K562 (cell line): ENCODE data around the gene UBE2L3. TPM values are rescaled to one million over a fixed set of nuclear protein-coding genes. Genes with fewer than 3 reads are reported as not detected.

ENCODE experiments used
- BRD9 ChIP-seq: fragments of 450-650 bp; IDR thresholded peaks from 2 replicates; pipeline ENCODE4 v1.6.1; 2018; ENCODE audit warnings: low read depth; ENCODE audit not compliant: partially characterized antibody
- CBX2 ChIP-seq: fragments of 200-600 bp; sonication (generic); IDR thresholded peaks from one replicate; pipeline ENCODE4 v1.6.1; 2012; ENCODE audit warnings: mild to moderate bottlenecking, low read length, inconsistent platforms; ENCODE audit not compliant: insufficient read depth, poor library complexity, severe bottlenecking
- CCAR2 ChIP-seq: fragments of 200-400 bp; formaldehyde crosslinking; IDR thresholded peaks from 2 replicates; pipeline ENCODE4 v1.6.1; 2017; ENCODE audit warnings: mild to moderate bottlenecking, low read depth, low read length
- EP400 ChIP-seq: fragments of 450-650 bp; IDR thresholded peaks from 2 replicates; pipeline ENCODE4 v1.6.1; 2017; ENCODE audit warnings: antibody characterized with exemption, mild to moderate bottlenecking, moderate library complexity
- MYBL2 ChIP-seq, 2 experiments: fragments of 450-650 bp in 1 of 2; sonication (generic) in 1 of 2; formaldehyde crosslinking in 1 of 2; IDR thresholded peaks; 2 replicates each; pipeline versions ENCODE4 v1.6.1 to v1.8.1; 2017 to 2022; ENCODE audit warnings: borderline replicate concordance in 1 of 2, inconsistent platforms in 1 of 2, low read depth in 1 of 2, mild to moderate bottlenecking in 1 of 2, missing genetic modification reagents in 1 of 2, moderate library complexity in 1 of 2
- NFATC3 ChIP-seq: fragments of 450-650 bp; IDR thresholded peaks from 2 replicates; pipeline ENCODE4 v1.6.1; 2017; ENCODE audit warnings: mild to moderate bottlenecking
- RBM17 ChIP-seq: fragments of 200-400 bp; formaldehyde crosslinking; IDR thresholded peaks from 2 replicates; pipeline ENCODE4 v1.6.1; 2017; ENCODE audit warnings: low read depth, mild to moderate bottlenecking, low read length, borderline replicate concordance
- SAFB2 ChIP-seq: fragments of 200-400 bp; formaldehyde crosslinking; IDR thresholded peaks from 2 replicates; pipeline ENCODE4 v1.6.1; 2018; ENCODE audit warnings: borderline replicate concordance, low read length, low read depth, moderate library complexity; ENCODE audit not compliant: severe bottlenecking
- SNRNP70 ChIP-seq: fragments of 200-400 bp; formaldehyde crosslinking; optimal IDR thresholded peaks from 2 replicates; pipeline ENCODE3; 2017; ENCODE audit warnings: low read depth, low read length
- SREBF2 ChIP-seq: sonication (generic); formaldehyde crosslinking; IDR thresholded peaks from 2 replicates; pipeline ENCODE4 v1.4.0; 2020; ENCODE audit warnings: mild to moderate bottlenecking, missing genetic modification reagents
- TRIM28 ChIP-seq: fragments of 450-650 bp; IDR thresholded peaks from 2 replicates; pipeline ENCODE4 v1.6.1; 2017
- ZFP1 ChIP-seq: fragments of 450-650 bp; formaldehyde crosslinking; IDR thresholded peaks from 2 replicates; pipeline ENCODE4 v1.4.0; 2020; ENCODE audit warnings: mild to moderate bottlenecking, mixed read lengths
- ZFPM2 ChIP-seq: fragments of 250-450 bp; sonication (Bioruptor Pico); IDR thresholded peaks from 2 replicates; pipeline ENCODE4 v1.5.1; 2022; ENCODE audit warnings: mild to moderate bottlenecking
- ZNF124 ChIP-seq: sonication (generic); formaldehyde crosslinking; IDR thresholded peaks from 2 replicates; pipeline ENCODE4 v1.8.1; 2022; ENCODE audit warnings: missing genetic modification reagents
- ZNF175 ChIP-seq: fragments of 200-800 bp; sonication (Bioruptor generic); IDR thresholded peaks from 2 replicates; pipeline ENCODE4 v1.6.1; 2016; ENCODE audit warnings: low read depth, mild to moderate bottlenecking, missing genetic modification characterization, missing compliant biosample characterization
- ZNF57 ChIP-seq: fragments of 450-650 bp; formaldehyde crosslinking; IDR thresholded peaks from 2 replicates; pipeline ENCODE4 v1.4.0; 2020; ENCODE audit warnings: mild to moderate bottlenecking, moderate library complexity
- polyA plus RNA-seq, 8 experiments: library from polyadenylated mRNA; depleted of rRNA in 4 of 8; stranded (reverse) in 5 of 8; unstranded in 3 of 8; fragments of >200 nt; fragmentation: Nextera tagmentation in 2 of 8; fragmentation: Illumina TruSeq in 1 of 8; extraction: Ambion mirVana in 2 of 8; extraction: Trizol in 1 of 8; gene quantifications; 2 replicates each; pipeline versions ENCODE4 v1.2.1 to v1.2.3, GENCODE V29; 2011 to 2014; ENCODE audit warnings: inconsistent platforms in 1 of 8, missing spikeins in 1 of 8
- total RNA-seq, 7 experiments: library from RNA; depleted of rRNA in 6 of 7; stranded (reverse); fragments of >200 nt in 6 of 7; fragmentation: Illumina TruSeq in 2 of 7; extraction: Trizol in 2 of 7; gene quantifications; 2 replicates each; pipeline versions ENCODE4 v1.2.1 to v1.2.3, GENCODE V29; 2011 to 2021; ENCODE audit warnings: low replicate concordance in 1 of 7
- TF ChIP-seq, protein P1 (sequence below): sonication (generic); formaldehyde crosslinking; IDR thresholded peaks from 2 replicates; pipeline ENCODE4 v1.8.0; 2022; ENCODE audit warnings: mild to moderate bottlenecking, missing genetic modification reagents, borderline replicate concordance
- TF ChIP-seq, protein P2 (sequence below): sonication (generic); formaldehyde crosslinking; IDR thresholded peaks from 2 replicates; pipeline ENCODE4 v1.4.0; 2020; ENCODE audit warnings: mild to moderate bottlenecking, missing genetic modification reagents
- TF ChIP-seq, protein P3 (sequence below): fragments of 450-650 bp; formaldehyde crosslinking; IDR thresholded peaks from 2 replicates; pipeline ENCODE4 v1.4.0; 2022; ENCODE audit warnings: missing genetic modification characterization

UBE2L3 gene
- total and polyA plus RNA-seq, 9 of the 15 experiments (the other 6 are each of a cell fraction or from before 2014, with no cell fraction given) = 215 to 625 (median 285) TPM

DNA sequence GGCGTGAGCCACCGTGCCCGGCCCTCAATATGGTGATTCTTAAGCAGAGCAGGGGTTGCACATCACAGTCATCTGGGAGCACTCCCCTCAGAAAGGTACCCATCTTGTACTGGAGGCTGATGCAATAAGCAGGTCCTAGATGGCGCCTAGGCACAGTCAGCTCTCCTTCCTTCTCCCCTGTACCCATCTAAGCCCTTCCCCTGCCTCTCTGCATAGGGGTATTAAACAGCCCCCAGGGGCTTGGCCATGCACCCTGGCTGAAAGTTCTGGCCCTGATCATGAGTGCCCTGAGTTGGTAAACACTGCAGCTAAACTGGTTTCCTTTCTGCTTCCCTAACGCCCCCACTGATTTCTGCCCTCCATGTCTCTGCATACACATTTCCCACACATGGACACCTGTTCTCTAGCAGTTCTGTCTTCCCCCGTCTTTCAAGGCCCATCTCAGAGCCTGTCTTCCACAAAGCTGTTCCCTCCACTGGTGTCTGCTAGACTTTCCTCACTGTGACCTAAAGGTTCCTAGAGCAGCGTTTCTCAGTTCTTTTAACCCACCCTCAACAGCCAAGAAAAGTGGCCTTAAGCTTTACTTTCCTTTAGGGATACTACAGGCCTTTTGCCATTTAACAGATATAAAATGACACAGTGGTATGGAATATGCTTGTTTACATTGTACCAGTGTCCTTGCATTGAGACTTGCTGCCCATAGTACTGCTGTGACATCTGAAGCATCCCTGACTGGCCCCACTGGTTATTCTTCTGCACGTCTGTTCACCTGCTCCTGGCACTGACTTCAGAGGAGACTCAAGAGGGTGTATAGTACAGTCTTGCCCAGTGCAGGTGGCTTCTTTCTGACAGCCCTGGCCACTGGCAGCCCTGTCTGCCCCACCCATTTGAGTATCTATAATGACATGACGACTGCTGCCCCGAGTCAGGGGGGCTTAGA lies 15.6 kb downstream of the UBE2L3 start (continued):
- TF ChIP-seq, protein P1, sequence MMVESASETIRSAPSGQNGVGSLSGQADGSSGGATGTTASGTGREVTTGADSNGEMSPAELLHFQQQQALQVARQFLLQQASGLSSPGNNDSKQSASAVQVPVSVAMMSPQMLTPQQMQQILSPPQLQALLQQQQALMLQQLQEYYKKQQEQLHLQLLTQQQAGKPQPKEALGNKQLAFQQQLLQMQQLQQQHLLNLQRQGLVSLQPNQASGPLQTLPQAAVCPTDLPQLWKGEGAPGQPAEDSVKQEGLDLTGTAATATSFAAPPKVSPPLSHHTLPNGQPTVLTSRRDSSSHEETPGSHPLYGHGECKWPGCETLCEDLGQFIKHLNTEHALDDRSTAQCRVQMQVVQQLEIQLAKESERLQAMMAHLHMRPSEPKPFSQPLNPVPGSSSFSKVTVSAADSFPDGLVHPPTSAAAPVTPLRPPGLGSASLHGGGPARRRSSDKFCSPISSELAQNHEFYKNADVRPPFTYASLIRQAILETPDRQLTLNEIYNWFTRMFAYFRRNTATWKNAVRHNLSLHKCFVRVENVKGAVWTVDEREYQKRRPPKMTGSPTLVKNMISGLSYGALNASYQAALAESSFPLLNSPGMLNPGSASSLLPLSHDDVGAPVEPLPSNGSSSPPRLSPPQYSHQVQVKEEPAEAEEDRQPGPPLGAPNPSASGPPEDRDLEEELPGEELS = no peak
- no peak for TF ChIP-seq EP400
- TF ChIP-seq SAFB2 = no peak
- no peak for TF ChIP-seq BRD9
- no peak for TF ChIP-seq CBX2
- TF ChIP-seq, protein P2, sequence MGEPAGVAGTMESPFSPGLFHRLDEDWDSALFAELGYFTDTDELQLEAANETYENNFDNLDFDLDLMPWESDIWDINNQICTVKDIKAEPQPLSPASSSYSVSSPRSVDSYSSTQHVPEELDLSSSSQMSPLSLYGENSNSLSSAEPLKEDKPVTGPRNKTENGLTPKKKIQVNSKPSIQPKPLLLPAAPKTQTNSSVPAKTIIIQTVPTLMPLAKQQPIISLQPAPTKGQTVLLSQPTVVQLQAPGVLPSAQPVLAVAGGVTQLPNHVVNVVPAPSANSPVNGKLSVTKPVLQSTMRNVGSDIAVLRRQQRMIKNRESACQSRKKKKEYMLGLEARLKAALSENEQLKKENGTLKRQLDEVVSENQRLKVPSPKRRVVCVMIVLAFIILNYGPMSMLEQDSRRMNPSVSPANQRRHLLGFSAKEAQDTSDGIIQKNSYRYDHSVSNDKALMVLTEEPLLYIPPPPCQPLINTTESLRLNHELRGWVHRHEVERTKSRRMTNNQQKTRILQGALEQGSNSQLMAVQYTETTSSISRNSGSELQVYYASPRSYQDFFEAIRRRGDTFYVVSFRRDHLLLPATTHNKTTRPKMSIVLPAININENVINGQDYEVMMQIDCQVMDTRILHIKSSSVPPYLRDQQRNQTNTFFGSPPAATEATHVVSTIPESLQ (CRISPR knock-in tag) = no peak
- no peak for TF ChIP-seq ZNF57 (CRISPR knock-in tag)
- no peak for TF ChIP-seq MYBL2 (IDR thresholded peaks at IDR 0.05; ENCODE audit: low read depth)
- TF ChIP-seq MYBL2 (CRISPR knock-in tag; IDR thresholded peaks at IDR 0.05; ENCODE audit: borderline replicate concordance) = no peak
- TF ChIP-seq, protein P3, sequence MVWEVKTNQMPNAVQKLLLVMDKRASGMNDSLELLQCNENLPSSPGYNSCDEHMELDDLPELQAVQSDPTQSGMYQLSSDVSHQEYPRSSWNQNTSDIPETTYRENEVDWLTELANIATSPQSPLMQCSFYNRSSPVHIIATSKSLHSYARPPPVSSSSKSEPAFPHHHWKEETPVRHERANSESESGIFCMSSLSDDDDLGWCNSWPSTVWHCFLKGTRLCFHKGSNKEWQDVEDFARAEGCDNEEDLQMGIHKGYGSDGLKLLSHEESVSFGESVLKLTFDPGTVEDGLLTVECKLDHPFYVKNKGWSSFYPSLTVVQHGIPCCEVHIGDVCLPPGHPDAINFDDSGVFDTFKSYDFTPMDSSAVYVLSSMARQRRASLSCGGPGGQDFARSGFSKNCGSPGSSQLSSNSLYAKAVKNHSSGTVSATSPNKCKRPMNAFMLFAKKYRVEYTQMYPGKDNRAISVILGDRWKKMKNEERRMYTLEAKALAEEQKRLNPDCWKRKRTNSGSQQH = no peak
- TF ChIP-seq ZNF175 (CRISPR knock-in tag) = no peak
- no peak for TF ChIP-seq TRIM28
- TF ChIP-seq ZFP1 = no peak
- TF ChIP-seq SNRNP70 = no peak
- no peak for TF ChIP-seq CCAR2
- TF ChIP-seq ZNF124 (CRISPR knock-in tag) = no peak
- no peak for TF ChIP-seq SREBF2
- peak; percentile 34; the same call in 1 of the 2 replicates for TF ChIP-seq ZFPM2 (CRISPR knock-in tag)
- TF ChIP-seq RBM17 = no peak
- TF ChIP-seq NFATC3 = no peak
